HPDE6-E6E7 (cell line): ENCODE results near the gene RUNX2.
A peak's percentile ranks its signal among the peaks of the same experiment; 100 is the strongest.

Source experiments
- DNase-seq: peaks from one replicate; pipeline ENCODE4 v3.0.0; 2011; ENCODE audit warnings: missing footprints; ENCODE audit errors: extremely low spot score

The RUNX2 gene

DNA sequence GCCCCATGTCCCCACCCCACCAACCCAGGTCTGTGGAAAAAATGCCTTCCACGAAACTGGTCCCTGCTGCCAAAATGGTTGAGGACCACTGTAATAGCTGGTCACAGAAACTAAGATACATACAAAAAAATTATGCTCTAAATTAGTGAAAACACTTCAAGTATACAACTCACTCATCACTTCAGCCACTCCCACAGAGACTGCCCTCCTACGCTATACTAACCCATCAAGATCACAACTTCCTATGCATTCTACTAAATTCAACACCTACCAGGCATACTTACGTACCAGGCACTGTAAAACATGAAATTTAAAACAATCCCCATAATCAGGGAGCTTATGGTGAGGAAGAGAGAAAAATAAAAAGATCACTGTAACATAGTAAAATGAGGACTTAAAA is 22.9 kb downstream of the RUNX2 start:
- no peak for DNase-seq

DNA sequence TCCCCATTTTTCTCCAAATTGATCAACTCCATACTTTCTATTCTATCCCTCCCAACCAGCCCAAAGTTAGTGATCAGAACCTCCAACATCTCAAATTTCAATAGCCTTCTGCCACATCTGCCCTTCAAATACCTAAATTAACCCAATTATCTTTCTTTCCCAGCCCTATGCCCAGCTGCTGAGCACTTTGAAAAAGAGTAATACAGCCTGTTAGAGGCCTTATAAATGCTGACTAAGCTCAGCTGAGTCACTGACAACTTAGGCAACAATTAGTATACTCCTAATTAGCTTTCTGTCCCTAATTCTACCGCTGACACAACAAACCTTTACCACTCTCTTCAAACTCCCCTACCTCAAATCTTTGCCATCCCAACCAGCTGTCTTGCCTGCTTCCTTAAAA is 23.5 kb downstream of the RUNX2 start:
- no peak for DNase-seq

GRCh38 chr6:45353654-45354053 is 25.5 kb downstream of the RUNX2 start:
- DNase-seq, result no peak

- DNase-seq, result no peak
Observed at GRCh38 chr6:45364466-45364865, 36.3 kb downstream of the RUNX2 start.

DNA sequence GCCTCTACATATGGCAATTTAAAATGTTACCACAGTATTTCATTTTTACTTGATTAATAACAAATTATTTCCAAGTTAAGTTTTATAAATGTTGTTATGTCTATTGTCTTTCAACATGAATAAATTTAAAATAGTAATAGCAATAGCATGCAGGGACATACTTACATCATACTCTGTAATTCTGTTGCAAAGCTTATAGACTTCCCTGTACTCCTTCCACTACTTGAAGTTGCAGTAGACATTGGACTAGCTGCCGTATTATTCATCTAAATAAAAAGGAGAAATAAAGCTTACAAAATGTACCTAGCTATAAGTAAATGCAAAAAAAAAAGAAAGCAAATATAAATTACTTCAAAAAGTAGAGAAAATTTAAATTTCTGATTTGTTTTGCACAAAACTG is 36.9 kb downstream of the RUNX2 start:
- DNase-seq, result no peak

GRCh38 chr6:45366534-45366933 is 38.4 kb downstream of the RUNX2 start:
- no peak for DNase-seq

DNA sequence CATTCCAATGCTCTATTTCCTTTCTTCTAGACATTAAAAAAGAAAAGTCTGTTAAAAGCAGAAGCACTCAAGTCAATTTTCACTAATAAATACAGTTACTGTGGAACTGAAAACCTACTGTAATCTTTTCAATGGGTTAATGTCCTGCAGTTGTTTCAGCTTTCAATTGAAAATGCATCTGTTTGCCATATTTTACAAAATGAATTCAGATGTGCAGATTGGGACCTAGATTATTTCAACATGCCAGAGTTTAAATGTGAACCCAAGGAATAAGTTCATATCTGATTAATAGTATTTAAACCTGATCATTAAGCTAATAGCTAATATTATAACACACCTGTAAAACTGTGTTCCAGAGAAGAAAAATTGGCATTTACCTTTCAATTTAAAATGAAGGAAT is 39.9 kb downstream of the RUNX2 start:
- no peak for DNase-seq

GRCh38 chr6:45369870-45370269 is 41.7 kb downstream of the RUNX2 start:
- no peak for DNase-seq

DNA sequence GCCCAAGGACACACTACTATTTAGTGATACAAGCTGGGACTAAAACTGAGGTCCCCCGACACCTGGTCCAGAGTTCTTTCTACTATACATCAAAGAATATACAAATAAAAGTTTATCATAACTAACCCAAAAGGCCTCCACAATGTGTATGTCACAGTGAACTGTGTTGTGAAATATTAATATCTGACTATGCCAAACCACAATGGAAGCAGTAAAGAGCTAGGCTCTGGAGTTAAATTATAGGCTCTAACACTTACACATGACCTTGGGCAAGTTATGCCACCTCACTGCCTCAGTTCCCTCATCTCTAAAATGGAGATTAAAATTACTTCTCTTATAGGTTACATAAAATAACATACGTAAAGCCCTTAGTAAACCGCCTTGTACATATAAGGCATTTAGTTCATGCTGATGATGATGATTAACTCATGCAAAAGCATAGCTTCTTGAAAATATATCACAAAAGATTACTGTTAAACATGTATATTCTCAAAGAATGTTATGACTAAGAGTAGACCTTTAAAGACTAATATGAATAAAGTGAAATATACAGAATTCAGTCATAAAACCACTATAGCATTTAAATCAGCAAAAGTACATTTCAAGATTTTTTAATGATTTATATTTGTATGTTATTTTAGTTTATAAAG is 43.9 kb downstream of the RUNX2 start:
- DNase-seq, result no peak

GRCh38 chr6:45375449-45375848 is 47.3 kb downstream of the RUNX2 start:
- DNase-seq, result no peak

DNA sequence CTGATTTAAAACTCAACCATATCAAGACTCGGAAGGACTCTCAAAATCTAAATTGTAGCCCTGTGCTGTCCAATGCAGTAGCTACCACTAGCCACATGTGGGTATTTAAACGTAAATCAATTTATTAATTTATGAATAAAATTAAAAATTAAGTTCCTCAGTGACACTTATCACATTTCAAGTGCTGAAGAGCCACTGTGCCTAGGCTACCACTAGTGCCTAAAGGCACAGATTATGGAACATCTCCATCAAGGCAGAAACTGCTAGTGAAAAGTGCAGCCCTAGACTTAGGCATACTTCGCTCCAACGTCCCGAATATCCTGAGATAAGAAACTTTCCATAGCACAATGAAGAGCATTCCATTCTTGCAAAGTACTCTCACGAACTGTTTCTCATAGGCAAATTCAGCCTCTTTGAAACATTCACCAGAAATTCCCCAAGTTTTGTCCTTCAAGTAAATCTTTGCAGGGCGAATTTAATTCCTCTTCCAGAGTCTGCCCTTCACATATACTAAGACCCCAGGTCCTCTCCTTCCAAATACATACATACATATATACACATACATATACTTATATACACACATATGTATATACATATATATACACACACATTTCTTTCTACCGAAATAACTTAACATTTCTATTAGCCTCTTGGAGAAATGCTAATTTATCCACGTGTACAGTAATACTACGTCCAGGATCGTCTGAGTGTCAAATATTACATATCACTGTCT is 48.3 kb downstream of the RUNX2 start:
- no peak for DNase-seq

DNA sequence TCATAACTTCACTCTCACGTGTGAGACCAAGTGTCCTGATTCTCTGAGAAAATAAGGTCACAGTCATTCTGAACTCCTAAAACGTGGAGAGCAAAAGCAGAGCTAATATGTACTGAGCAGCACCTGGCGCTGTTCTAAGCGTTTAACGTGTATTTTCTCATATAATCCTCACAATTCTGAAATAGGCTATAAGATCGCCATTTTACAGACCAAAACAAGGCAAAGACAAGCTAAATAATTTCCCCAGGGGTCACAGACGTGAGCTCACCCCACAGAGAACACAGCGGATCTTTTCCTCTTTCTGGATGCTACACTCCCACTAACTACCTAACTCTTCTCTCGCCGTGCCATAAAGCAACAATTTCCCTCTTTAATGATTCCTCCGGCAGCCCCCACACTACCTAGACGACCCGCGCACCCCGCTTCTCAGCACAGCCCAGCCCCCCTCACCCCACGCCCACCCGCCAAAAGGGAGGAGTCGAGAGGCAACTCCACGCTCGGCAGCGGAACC is 49.0 kb downstream of the RUNX2 start:
- DNase-seq, result no peak

- DNase-seq, result peak; percentile 67
Observed at GRCh38 chr6:45377554-45378333, 49.6 kb downstream of the RUNX2 start, which contains the start of gene SUPT3H. SUPT3H (minus strand) TSS chr6:45377934.

DNA sequence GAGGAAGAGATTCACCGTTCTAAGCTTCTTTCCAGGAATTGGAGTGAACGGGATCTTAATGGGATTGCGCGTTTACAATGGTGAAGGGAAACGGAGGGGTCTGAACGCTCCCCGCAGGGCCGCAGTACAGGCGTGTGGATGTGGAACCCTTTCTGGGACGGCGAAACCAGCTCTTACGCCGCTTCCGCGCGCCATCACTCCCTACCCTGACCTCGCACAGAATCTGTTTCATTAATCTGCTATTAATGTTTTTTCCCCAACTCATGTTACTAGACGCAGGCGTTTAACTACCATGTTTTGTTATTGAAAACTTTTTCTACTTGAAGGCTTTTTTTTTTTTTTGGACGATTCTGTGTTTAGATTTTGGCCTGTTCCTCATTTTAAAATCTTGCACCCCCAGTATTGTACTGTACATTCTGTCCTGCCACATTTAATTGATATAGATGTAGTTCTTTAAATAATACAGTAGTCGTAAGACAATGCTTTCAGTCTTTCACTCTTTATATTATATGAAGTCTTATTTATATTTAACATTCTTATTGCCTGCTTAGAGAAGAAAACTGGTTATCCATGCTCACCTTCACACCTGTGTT is 50.3 kb downstream of the RUNX2 start:
- DNase-seq, result no peak

DNA sequence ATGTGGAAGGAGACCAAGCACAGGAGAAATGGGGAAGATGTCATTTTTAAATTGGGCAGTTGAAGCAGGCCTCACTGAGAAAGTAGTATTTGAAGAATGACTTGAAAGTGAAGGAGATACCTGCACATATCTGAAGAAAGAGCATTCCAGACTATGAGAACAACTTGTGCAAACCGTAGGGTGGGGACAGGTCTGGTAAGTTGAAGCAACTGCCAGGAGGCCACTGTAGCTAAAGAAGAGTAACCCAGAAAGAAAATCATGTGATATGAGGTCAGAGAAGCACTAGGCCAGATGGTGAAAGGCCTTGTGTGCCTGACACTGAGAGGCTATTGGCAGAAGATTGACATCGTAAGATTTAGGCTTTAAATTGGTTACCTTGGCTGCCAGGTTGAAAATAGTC is 54.3 kb downstream of the RUNX2 start:
- no peak for DNase-seq

GRCh38 chr6:45386501-45386900 is 58.4 kb downstream of the RUNX2 start:
- no peak for DNase-seq

DNA sequence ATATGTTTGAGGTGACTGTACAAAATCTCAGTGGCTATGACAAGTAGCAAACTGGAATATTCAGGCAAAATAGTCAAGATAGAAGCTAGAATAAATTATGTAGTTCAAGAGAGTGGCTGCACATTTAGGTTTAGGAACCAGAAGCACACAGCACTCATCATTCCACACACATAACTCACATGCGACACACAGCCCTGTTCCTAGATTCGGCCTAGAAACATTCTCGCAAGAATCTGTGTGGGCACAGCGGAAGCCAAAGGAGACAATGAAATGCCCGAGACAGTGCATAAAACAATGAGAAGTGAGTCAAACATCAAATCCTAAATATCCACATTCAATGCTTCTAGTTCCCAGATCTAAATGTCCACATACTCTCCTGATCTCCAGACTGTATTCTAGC is 59.1 kb downstream of the RUNX2 start:
- DNase-seq, result no peak

GRCh38 chr6:45388328-45388727 is 60.2 kb downstream of the RUNX2 start:
- no peak for DNase-seq

DNA sequence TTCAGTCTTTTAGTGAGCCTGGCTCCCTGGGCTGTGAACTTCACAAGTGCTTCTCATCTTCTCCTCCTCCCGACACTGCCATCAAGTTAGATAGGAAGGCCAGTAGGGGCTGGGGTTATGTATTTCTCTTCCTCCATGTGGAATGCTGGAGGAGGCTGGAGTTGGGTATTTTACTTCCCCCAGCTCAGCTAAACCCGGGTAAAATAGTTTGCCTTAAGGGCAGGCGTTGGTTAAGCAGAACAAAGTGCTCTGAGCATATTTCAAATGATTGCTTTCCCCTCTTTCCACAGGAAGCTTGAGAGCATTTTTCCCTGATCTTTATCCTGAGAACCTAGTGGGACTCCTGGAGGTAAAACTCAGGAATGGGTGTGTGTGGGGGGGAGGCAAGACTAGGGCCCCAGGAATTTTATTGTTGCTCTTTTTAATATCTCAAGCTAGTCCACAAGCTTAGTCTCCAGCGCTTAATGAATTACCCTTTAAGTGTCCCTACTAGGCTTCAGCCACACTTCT is 66.5 kb downstream of the RUNX2 start:
- DNase-seq, result no peak

DNA sequence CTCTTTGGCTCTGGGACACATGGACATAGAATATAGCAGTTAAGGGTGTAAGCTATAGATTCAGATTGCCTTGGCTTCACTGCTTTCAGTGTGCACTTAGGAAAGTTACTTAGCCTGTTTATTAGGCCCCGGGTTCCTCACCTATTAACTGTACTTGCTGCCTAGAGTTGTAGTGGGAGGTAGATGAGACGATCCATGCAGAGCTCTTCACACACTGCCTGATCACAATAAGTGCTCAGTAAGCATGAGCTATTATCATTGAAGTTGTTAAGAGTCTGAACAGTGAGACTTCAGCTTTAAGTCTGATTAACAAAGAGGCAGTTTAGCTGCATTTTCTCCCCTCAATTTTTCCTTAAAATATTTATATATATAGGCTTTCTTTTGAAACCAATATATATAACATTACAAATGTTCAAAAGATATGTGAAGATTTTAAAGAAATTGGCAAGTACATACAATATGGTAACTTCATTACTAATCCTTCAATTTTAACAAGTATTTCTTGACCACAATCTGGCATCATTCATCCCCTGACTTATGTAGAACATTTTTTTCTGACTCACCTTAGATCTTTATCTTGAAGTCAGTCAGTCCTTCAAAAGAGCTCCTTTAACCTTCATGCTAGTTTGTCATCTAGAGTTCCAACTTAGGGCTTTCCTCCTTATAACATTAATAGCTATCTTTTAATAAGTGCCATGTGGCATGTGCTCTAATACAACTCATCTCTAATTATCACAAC is 70.1 kb downstream of the RUNX2 start:
- DNase-seq, result peak; percentile 17

DNA sequence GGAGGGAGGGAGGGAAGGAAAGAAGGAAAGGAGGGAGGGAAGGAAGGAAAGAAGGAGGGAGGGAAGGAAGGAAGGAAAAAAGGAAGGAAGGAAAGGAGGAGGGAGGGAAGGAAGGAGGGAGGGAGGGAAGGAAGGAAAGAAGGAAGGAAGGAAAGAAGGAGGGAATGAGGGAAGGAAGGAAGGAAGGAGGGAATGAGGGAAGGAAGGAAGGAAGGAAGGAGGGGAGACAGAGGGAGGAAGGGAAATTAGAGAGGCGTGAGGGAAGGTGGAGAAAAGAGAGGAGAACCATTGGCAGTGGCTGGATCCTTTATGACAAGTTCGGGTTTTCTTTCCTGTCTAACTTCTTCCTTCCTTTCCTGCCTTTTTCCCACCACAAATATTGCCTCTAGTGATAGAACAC is 71.9 kb downstream of the RUNX2 start:
- no peak for DNase-seq
